Stimulated activated naive CD4-positive, alpha-beta T cell treated with Interleukin-2 at 50 U/mL for 16 hours (primary cell): Measurements from ENCODE around the gene HOXD11.

ENCODE experiments used
- DNase-seq: peaks from one replicate; lab custom pipeline; 2025; lab: John Stamatoyannopoulos, UW

The HOXD11 gene

DNA sequence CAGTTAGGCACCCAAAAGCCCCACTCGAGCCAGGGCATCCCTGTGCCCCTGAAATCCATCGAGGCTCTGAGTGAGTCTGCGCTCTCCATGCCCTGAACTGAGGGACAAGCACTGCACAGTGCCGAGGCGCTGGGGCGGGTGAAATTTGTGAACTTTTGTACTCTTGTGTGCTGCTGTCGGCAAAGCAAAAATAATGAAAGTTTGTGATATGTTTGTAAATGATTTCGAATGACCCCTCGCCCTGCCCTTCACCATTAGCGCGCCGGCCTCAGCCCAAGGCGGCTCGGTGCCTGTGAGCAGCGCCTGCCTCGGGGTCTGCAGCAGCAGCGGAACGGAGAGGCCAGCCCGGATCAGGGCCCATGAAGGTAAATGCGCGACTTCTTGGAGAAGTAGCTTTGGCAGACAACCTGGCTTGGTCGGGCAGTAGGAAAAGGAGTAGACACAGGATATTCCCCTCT is 42.4 kb downstream of the HOXD11 start:
- no peak for DNase-seq

GRCh38 chr2:176149939-176150583 is 43.0 kb downstream of the HOXD11 start:
- DNase-seq: no peak

DNA sequence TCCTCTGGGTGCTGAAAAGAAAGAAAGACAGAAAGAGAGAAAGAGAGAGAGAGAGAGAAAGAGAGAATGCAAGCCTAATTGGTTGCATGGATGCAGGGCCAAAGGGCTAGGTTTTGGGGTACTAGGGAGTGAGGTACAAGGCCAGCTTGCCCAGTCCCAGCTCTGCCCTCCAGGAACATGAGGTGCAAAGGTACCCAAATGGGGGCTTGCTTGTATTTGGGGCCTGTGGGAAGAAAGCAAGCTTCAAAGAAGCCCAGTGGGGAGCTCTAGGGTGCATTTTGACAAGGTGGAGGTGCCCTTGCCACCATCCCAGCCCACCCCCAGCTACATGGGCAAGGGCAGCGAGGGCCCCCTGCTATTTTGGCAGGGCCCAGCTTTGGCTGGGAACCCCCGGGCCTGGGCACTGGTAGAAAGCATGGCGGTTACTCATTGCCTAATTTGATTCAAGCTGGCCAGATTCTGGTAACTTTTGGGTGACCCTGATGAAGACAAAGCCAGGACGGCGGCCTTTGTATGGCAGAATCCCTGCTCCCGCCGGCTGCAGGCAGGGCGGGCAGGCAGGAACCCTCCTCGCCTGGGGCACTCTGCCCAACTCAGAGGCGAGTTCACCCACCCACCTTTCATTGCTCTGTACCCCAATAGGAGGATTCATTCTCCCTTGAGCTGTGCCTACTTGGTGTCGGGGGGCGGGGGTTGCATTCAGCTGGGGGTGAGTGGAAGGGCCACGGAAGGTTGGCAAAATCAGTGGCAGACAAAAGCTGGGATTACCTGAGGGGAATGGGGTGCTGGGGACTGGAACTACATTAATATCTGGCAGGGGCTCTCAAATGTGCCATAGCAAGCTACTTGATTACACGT is 43.7 kb downstream of the HOXD11 start:
- DNase-seq: no peak

DNA sequence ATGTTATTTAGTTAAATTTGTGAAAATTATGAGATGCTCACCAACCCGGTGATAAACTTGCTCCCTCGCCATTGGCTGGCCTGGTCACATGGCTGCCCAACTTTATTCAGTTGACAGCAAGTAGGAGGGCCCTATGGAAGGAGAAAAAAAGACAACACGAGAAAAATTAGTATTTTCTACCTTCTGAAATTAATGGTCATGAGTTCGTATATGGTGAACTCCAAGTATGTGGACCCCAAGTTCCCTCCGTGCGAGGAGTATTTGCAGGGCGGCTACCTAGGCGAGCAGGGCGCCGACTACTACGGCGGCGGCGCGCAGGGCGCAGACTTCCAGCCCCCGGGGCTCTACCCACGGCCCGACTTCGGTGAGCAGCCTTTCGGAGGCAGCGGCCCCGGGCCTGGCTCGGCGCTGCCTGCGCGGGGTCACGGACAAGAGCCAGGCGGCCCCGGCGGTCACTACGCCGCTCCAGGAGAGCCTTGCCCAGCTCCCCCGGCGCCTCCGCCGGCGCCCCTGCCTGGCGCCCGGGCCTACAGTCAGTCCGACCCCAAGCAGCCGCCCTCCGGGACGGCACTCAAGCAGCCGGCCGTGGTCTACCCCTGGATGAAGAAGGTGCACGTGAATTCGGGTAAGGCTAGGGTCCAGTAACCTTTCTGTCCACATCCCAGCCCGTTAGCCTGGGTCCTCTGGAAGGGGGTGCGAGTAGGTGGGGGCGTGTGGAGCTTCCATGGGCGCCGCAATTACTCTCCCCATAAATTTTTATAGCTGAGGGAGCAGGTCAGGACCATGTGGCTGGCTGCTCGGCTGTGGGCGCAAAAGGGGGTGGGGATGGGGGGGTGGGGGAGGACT is 44.6 kb downstream of the HOXD11 start, which contains the start of gene HOXD4:
Gene HOXD4 (plus strand): TSS at position 109 of the 846 bp plus-strand sequence. CDS start 84 bp downstream, at position 193.
- no peak for DNase-seq

- no peak for DNase-seq
These were observed 45.5 kb downstream of the HOXD11 start for GRCh38 chr2:176152350-176153181.

DNA sequence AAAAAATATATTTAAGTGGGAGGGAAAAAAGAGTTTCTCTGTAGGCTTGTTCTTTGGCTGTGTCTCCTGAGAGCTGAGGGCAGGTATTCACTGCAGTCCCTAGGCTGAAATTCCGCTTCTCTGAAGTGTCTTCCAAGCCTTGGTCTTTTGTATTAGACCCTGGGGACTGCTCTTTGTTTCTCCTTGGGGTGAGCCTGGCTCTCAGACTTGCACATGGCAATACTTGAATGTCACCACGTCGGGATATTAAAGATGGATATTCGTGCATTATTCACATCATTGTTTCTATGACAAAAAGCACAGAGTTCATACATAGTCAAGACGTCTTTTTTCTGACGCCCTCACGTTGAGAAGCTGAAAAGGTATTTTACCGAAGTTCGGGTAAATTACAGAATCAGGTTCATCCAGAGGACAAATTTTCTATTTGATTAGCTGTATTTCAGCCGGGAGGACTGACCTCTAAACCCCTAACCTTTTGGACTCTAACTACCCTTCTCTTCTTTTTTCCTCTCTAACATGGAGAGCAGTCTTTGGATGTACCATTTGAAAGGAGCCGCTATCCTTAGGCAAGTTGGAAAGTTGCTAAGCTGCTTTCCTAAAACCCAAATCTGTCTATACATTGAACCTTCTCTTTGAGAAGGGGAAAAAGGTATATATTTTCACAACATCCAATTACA is 47.6 kb downstream of the HOXD11 start:
- DNase-seq: no peak

GRCh38 chr2:176155356-176156044 is 48.4 kb downstream of the HOXD11 start:
- DNase-seq: no peak

DNA sequence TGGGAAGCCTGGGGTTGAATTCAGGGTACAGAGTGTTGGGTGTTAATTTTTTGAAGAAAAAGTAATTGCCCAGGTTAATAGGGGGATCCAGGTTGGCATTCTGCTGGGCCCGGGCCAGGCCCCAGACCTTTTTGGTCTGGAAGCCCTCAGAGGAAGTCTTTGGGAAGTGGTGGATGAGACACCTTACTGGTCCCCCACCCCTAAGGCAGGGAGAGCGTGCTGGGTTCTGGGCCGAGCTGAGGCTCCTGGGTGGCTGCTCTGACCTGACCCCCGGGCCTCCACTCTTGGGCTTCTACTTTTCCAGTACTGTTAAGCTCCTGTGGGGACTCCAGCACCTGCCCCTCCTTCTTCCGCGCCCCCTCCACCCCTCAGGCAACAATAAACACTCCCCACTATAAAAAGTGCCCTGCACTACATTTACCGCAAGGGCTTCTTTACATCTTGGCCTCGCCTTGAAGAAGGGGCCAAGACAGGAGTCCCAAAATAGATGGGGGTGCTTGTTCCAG is 49.3 kb downstream of the HOXD11 start:
- DNase-seq: no peak

DNA sequence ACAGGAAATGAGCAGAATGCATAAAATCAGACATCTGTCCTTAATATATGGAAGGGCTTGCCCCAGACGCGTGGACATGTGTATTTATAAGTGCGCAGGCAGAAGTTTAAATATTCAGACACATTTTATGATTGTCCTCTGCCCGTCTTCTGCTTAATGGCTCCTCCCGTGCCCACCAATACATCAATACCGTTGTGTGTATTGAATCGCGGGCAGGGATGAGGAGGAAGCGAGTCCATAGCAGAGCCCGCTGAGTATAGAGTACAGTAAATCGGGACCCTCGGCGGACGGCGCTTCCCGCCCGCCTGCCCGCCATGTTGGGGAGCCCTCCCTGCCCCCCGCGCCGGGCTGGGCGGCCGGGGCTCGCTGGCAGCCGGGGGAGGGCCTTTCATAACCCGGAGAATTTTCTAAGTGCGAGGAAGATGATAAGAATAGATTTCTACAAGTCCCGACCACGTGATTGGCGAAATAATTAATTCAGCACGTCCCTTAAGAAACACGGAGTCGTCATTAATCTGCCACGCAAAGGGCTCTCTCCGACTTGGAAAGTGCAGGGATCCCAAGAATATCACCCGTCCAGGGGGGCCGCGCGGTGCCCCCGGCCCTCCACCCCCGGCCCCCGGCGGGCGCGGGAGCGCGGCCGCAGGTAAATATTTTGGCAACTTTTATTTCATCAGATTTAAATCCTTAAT is 49.9 kb downstream of the HOXD11 start, which contains the start of gene HOXD3:
Gene HOXD3 (plus strand): TSS at position 501 of the 692 bp plus-strand sequence. CDS start 11,808 bp downstream, outside the sequence.
- no peak for DNase-seq

DNA sequence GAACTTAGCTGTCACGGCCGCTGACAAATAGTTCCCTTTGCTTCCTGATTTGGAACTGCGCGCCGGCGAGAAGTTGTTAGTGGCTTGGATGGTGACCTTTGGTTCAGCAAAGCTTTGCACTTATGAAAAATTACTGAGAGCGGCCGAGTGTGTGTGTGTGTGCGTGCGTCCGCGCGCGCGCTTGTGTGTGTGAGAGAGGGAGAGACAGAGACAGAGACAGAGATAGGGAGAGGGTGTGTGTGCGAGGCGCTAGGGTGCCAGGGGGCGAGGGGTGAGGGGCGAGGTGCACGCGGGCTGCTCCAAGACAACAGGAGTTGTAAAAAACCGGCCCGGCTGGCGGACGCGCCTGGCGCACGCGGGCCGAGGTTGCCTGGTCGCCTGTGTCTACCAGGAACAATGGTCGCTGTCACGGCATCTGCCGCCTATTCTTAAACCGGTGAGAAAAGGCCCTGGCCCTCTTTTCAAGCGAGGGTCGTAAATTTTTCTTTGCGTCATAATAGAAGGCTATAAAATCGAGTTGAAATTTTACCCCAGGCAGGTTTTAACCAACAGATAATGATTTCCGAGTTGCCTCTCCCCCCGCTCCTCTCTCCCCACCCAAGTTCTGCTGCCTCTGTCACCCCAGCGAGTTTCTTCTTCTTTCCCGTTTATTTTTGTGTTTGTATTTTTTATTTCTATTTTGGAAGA is 50.6 kb downstream of the HOXD11 start:
- no peak for DNase-seq

DNA sequence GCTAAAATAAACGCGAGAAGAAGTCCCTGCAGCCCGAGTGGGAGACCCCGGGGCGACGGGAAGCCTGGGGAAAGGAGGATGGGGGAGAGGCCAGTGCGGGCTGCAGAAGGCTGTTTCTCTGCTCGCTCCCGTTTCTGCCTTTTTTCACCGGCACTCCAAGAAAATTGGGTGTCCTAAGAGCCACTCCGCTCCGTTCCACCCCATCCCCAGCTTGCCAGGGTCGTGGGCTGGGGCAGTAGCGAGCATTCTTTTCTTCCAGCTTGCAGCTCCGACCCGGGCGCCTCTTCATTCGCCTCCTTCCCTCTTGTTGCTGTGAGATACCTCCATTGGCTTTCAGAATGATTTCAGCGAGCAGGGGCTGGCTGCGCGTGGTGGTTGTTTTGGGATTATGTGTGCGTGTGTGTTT is 51.1 kb downstream of the HOXD11 start:
- DNase-seq: no peak

DNA sequence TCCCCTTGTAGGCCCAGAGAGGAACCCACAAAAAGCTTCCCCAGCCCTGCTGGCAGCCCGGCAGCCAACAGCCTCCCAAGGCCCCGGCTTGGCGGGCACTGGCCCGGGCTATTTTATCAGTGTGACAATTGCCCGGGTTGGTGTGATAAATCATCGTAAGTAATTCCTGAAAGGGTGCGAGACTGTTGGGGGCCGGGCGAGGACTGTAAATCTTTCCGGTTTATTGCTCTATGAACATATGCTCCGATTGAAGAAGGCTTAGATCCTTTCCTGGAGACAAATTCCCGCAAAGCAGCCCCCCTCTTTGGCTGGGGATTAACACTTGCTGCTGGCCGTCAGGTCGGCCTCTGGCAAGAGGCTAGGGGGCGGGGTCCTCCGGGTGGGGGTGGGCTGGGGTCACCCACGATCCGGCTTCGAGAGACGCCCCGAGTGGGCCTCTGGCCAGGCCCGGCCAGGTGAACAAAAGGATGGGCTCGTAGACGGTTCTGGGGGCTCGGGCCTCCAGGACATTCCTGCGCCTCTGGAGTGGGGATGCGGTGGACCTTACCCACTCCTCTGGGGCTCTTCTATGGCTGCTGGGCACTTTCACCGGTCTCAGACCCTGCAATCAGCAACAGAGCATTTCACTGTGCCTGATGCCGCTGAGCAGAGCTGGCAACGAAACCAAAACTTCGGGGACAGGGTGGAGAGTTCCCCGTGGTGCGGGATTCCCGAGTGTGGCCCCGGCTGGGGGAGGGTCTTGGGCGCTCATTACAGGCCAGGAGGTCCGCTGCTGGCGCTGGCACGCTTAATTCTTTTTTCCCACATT is 52.0 kb downstream of the HOXD11 start:
- no peak for DNase-seq
